ENCODE measurements around the gene ERVV-1. TPM values are rescaled to one million over a fixed set of nuclear protein-coding genes. Genes with fewer than 3 reads are reported as not detected.
A peak's percentile ranks its signal among the peaks of the same experiment; 100 is the strongest.

ERVV-1 gene
- polyA plus RNA-seq, 1 donor from 2014 or later: 0.21 TPM

DNA sequence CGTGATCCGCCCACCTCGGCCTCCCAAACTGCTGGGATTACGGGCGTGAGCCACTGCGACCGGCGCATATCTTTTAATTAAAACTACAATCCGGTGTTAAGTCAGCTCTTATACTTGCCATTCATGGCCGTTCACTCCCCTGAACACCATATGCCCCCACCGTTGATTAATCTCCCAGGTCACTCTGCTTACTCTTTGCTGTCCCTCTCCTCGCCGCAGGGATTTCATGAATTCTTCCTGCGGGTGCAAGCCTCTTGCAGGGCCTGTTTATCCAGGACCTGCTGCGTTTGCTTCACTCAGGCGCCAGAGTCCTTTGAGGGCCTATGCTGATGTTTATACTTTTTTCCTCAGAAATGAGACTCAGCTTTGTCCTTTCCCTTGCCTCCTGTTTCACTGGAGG, 31.8 kb downstream of the ERVV-1 start:
- peaks cover 4% of the 10 kb centered on the region for H3K36me3 Mint-ChIP-seq
- H3K27me3 Mint-ChIP-seq: peaks cover 3% of the 10 kb centered on the region
- H3K9me3 Mint-ChIP-seq: peaks cover 3 to 20% (median 14%) of the 10 kb centered on the region in 3 donors
- no peaks in the 10 kb centered on the region for H3K4me1 Mint-ChIP-seq
- H3K4me3 Mint-ChIP-seq: no peak overlapping the region
- H3K27ac Mint-ChIP-seq: no peak overlapping the region

DNA sequence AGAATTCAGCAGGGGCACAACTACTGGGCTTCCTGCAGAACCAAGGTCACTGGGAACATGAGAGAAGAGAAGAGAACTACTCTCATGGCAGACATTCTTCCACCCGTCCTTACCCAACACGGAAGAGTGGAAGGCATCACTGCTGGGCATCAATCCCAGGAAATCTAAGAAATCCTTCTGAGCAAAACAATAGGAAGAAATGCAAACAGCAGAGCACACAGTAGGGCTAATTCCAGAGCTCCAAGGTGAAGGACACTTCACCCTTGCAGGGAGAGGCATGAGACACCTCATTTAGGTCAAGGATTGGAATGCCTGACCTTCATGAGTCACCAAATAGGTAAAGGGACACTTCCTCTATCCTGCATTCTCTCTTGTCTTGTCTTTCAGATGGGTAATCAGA, 33.7 kb downstream of the ERVV-1 start:
- no peak overlapping the region for H3K4me3 Mint-ChIP-seq
- peaks cover 3% of the 10 kb centered on the region for H3K36me3 Mint-ChIP-seq
- H3K27me3 Mint-ChIP-seq: no peaks in the 10 kb centered on the region
- peaks cover 3 to 15% (median 15%) of the 10 kb centered on the region in 3 donors for H3K9me3 Mint-ChIP-seq
- H3K4me1 Mint-ChIP-seq: no peaks in the 10 kb centered on the region
- no peak overlapping the region for H3K27ac Mint-ChIP-seq

DNA sequence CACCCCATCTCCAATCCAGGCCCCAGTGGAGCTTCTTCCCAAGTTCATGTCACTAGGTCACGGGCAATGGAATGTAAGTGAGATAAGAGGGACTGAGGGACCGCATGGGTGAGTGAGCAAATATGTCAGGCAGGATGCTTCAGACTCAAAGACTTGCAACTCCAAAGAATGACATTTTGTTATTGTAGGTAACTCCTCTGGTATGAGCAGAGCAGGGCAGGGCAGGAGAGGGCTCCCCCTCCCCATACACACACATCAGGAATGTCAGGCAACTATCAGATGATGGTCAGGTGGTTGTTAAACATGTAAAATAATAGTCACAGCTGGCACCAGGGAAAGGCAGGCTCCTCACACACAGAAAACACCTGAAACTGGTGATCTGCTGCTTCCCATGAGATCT, 41.4 kb downstream of the ERVV-1 start:
- H3K4me3 Mint-ChIP-seq: no peak overlapping the region
- peaks cover 5% of the 10 kb centered on the region for H3K27me3 Mint-ChIP-seq
- peaks cover 2% of the 10 kb centered on the region for H3K36me3 Mint-ChIP-seq
- peaks cover 0 to 3% (median 0%) of the 10 kb centered on the region in 3 donors for H3K4me1 Mint-ChIP-seq
- peaks cover 6 to 19% (median 10%) of the 10 kb centered on the region in 3 donors for H3K9me3 Mint-ChIP-seq
- H3K27ac Mint-ChIP-seq: no peak overlapping the region

DNA sequence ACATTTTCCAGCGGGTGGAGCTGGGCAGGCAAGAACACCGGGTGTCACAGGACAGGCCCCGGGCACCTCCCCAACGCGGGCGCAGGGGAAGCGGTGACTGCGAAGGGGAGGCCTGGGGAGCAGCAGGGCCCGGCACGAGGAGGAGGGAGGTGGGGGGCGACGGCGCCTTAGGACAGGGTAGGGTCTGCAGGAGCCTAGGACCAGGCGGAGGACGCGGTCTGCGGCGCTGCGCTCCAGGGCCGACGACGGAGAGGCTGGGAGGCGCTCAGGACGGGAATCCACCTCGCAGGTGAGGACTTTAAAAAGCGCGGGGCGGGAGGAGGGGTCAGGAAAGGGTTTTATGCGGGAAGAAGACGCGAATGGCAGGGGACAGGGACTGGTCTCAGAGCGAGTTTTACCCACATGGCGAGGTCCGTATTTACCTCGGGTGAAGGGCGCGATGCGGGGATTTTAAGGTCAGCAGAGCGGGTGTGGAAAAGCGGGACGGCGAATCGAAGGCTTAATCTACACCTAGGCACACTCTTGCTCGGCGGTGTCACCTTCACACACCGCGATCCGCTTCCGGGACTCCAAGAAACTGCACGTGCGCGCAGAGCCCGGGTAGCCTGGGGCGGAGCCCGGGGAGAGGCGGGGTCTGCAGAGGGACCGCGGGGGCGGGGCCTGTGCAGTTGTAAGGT, 44.3 kb downstream of the ERVV-1 start:
- Mint-ChIP-seq H3K4me1 (peaks cover 0 to 3% (median 0%) of the 10 kb centered on the region in 3 donors), H3K27me3 (peaks cover 5% of the 10 kb centered on the region), H3K36me3 (peaks cover 2% of the 10 kb centered on the region), H3K27ac (no peak overlapping the region), H3K4me3 (peak overlapping the region in 1 of 4 donors; percentile 17), H3K9me3 (peaks cover 11 to 30% (median 15%) of the 10 kb centered on the region in 3 donors)

Other genes starting within 250 kb of the ERVV-1 start
- gene ZNF600, start 227.1 kb upstream of the ERVV-1 start, polyA plus RNA-seq: 18.3 TPM
- 22.3 TPM for gene ZNF28, start 192.3 kb upstream of the ERVV-1 start, polyA plus RNA-seq
- 16.1 TPM for gene ZNF468, start 156.3 kb upstream of the ERVV-1 start, polyA plus RNA-seq
- 4.7 TPM for gene ZNF320, start 116.3 kb upstream of the ERVV-1 start, polyA plus RNA-seq
- 2.1 TPM for gene ZNF888, start 90.5 kb upstream of the ERVV-1 start, polyA plus RNA-seq
- 9.2 TPM for gene ZNF816, start 51.0 kb upstream of the ERVV-1 start, polyA plus RNA-seq
- gene ERVV-2, start 30.8 kb downstream of the ERVV-1 start, polyA plus RNA-seq: not detected
- 23.0 TPM for gene ZNF160, start 89.5 kb downstream of the ERVV-1 start, polyA plus RNA-seq
- gene ZNF415, start 119.0 kb downstream of the ERVV-1 start, polyA plus RNA-seq: 4.9 TPM
- 8.6 TPM for gene ZNF347, start 145.1 kb downstream of the ERVV-1 start, polyA plus RNA-seq
- gene ZNF665, start 179.4 kb downstream of the ERVV-1 start, polyA plus RNA-seq: 8.2 TPM
- gene ZNF677, start 241.0 kb downstream of the ERVV-1 start, polyA plus RNA-seq: 8.7 TPM
- gene VN1R2, start 244.4 kb downstream of the ERVV-1 start, polyA plus RNA-seq: not detected

All from IgD-negative memory B cell (primary cell).